ENCODE data around the gene LMCD1. TPM values are rescaled to one million over a fixed set of nuclear protein-coding genes. Genes with fewer than 3 reads are reported as not detected.

LMCD1 gene
- total RNA-seq, 2 experiments from 2014 or later: 3.1 to 4.9 TPM

GRCh38 chr3:8466526-8466925, 35.1 kb upstream of the LMCD1 start:
- CTCF ChIA-PET: no interaction called here

DNA sequence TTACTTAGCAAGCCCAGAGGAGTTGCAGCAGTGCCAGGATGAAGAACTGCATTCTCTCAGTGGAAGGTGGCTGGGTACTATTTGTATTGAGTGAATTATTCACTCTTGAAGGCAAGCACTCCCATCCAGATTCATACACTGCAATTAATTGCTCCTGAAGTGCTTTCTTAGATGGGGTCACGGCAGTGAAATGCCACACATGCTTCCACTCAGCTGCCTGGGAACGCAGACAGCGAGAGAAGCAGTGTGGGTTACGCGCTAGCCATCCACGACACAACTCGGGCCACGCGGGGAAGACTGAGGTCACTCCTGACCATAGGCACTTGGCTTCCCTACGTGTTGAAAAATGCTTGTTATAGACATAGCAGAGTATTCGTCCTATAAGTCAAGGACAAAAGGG, 30.8 kb upstream of the LMCD1 start:
- peaks cover 5% of the 10 kb centered on the region for H3K27me3 Mint-ChIP-seq
- H3K4me3 Mint-ChIP-seq: no peak overlapping the region
- ChIA-PET POLR2A (no interaction called here), CTCF (no interaction called here)
- no peak overlapping the region for H3K27ac Mint-ChIP-seq
- no peaks in the 10 kb centered on the region for H3K4me1 Mint-ChIP-seq
- H3K9me3 Mint-ChIP-seq (ENCODE audit: low read depth): no peaks in the 10 kb centered on the region
- DNase-seq (no peak), ATAC-seq (no peak)
- intact Hi-C loops (cut with DNase I, micrococcal nuclease): no loop called here
- no peaks in the 10 kb centered on the region for H3K36me3 Mint-ChIP-seq (ENCODE audit: low read depth)

More at GRCh38 chr3:8466526-8466925, 35.1 kb upstream of the LMCD1 start:
- H3K9me3 Mint-ChIP-seq (ENCODE audit: low read depth): peaks cover 2% of the 10 kb centered on the region
- ATAC-seq (no peak), DNase-seq (no peak)
- no peaks in the 10 kb centered on the region for H3K4me1 Mint-ChIP-seq
- H3K27ac Mint-ChIP-seq: no peak overlapping the region
- POLR2A ChIA-PET: no interaction called here
- H3K36me3 Mint-ChIP-seq (ENCODE audit: low read depth): no peaks in the 10 kb centered on the region
- intact Hi-C loops (cut with DNase I, micrococcal nuclease): no loop called here
- H3K4me3 Mint-ChIP-seq: no peak overlapping the region
- H3K27me3 Mint-ChIP-seq: peaks cover 12% of the 10 kb centered on the region

DNA sequence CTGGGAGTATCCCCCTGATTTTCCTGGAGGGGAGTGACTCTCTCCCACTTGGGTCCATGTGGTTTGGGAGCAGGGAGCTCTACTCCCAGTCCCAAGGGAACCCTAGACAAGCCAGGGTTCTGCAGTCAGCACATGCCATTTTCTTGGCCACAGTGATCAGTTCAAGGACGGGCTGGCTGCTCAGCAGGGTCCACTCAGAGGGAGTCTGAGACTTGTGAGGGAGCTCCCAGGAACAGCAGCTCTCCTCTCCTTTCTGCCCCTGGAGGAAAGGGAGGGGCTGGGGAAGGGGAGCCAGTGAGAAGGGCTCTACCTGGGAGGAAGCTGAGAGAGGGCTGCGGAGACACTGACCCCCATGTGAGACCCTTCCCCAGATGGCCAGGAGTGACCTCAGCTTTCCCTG, 29.1 kb upstream of the LMCD1 start:
- ATAC-seq (no peak), DNase-seq (no peak)
- Mint-ChIP-seq H3K9me3 (ENCODE audit: low read depth) (no peaks in the 10 kb centered on the region), H3K4me3 (no peak overlapping the region), H3K36me3 (ENCODE audit: low read depth) (no peaks in the 10 kb centered on the region), H3K4me1 (no peaks in the 10 kb centered on the region), H3K27me3 (peaks cover 2% of the 10 kb centered on the region), H3K27ac (no peak overlapping the region)
- POLR2A ChIA-PET: no interaction called here
- intact Hi-C loops (cut with DNase I, micrococcal nuclease): no loop called here
- CTCF ChIA-PET: no interaction called here

DNA sequence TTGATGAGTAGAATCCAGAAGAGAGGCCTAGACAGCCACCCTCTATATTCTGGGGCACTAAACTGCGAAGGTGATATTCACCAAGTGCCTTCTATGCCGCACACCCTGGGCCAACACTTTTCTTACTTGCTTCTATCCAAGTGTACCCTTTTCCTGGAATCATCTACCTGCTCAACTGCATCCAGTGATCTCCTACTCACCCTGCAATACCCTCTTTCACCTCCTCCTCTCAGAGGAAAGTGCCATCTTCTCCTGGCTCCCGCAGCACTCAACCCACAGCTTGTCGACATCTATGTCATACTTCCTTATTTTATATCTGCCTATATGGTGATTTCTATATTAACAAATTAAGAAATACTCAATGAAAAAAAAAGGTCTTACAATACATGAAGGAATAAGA, 28.6 kb upstream of the LMCD1 start:
- H3K27me3 Mint-ChIP-seq: peaks cover 2% of the 10 kb centered on the region
- no peaks in the 10 kb centered on the region for H3K4me1 Mint-ChIP-seq
- POLR2A ChIA-PET: no interaction called here
- H3K4me3 Mint-ChIP-seq: no peak overlapping the region
- H3K27ac Mint-ChIP-seq: no peak overlapping the region
- DNase-seq (no peak), ATAC-seq (no peak)
- CTCF ChIA-PET: no interaction called here
- intact Hi-C loops (cut with DNase I, micrococcal nuclease): no loop called here
- no peaks in the 10 kb centered on the region for H3K9me3 Mint-ChIP-seq (ENCODE audit: low read depth)
- no peaks in the 10 kb centered on the region for H3K36me3 Mint-ChIP-seq (ENCODE audit: low read depth)

- CTCF ChIA-PET: no interaction called here
- Mint-ChIP-seq H3K9me3 (ENCODE audit: low read depth) (no peaks in the 10 kb centered on the region), H3K27ac (no peak overlapping the region), H3K27me3 (peaks cover 2% of the 10 kb centered on the region), H3K4me3 (no peak overlapping the region), H3K36me3 (ENCODE audit: low read depth) (no peaks in the 10 kb centered on the region), H3K4me1 (no peaks in the 10 kb centered on the region)
- ATAC-seq (no peak), DNase-seq (no peak)
- intact Hi-C loops (cut with DNase I, micrococcal nuclease): no loop called here
- POLR2A ChIA-PET: no interaction called here
Measured at GRCh38 chr3:8473990-8474389, 27.6 kb upstream of the LMCD1 start.

GRCh38 chr3:8474991-8475390, 26.6 kb upstream of the LMCD1 start:
- Mint-ChIP-seq H3K36me3 (ENCODE audit: low read depth) (no peaks in the 10 kb centered on the region), H3K4me1 (no peaks in the 10 kb centered on the region), H3K9me3 (ENCODE audit: low read depth) (no peaks in the 10 kb centered on the region), H3K27ac (no peak overlapping the region), H3K4me3 (no peak overlapping the region), H3K27me3 (no peaks in the 10 kb centered on the region)
- DNase-seq (no peak), ATAC-seq (no peak)
- ChIA-PET CTCF (interaction anchor here (0.6 kb wide), 2 partner anchors 604 to 956 kb away, joined by 3 read pairs; no protein-coding TSS in a partner anchor), POLR2A (no interaction called here)
- intact Hi-C loops (cut with DNase I, micrococcal nuclease): no loop called here

DNA sequence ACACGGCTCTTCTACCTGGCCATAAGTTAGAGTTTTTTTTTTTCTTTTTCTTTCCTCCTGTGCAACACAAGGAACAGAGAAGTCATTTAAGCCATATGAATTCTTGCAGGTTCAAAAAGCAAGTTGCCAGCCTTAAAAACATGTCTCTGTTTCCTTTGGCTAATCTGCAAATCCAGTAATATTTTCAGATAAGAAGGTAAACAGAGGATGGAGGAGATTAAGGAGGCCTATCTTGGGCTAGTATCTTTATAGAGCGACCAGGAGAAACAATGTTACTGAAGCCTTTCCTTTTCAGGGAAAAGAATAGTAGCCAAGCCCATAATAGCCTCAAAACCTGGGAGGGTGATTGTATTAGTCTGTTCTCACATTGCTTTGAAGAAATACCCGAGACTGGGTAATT, 20.9 kb upstream of the LMCD1 start:
- no peak overlapping the region for H3K27ac Mint-ChIP-seq
- intact Hi-C loops (cut with DNase I, micrococcal nuclease): no loop called here
- H3K36me3 Mint-ChIP-seq (ENCODE audit: low read depth): no peaks in the 10 kb centered on the region
- H3K4me1 Mint-ChIP-seq: no peaks in the 10 kb centered on the region
- POLR2A ChIA-PET: no interaction called here
- no peaks in the 10 kb centered on the region for H3K9me3 Mint-ChIP-seq (ENCODE audit: low read depth)
- DNase-seq (no peak), ATAC-seq (no peak)
- no peaks in the 10 kb centered on the region for H3K27me3 Mint-ChIP-seq
- no peak overlapping the region for H3K4me3 Mint-ChIP-seq
- CTCF ChIA-PET: interaction anchor here (0.8 kb wide), 1 partner anchor 12 kb away, joined by 4 read pairs; no protein-coding TSS in a partner anchor

DNA sequence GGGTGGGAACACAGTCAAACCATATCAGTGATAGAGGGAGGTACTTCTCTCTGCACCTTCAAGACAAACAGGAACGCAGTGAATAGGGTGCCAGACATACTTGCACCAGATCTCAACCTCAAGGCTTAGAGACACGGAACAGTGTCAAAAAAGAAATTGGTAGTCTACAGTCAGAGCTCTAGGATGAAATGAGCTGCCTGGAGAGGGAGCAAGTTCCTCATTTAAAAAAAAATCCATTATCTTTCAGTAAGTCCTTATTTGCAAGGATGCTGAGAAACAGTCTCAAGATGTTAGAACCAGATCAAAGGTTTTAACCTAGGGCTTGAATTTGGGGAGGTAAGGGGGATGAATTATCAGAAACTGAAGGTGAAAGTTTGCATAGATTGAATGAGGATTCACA, 20.2 kb upstream of the LMCD1 start:
- H3K9me3 Mint-ChIP-seq (ENCODE audit: low read depth): no peaks in the 10 kb centered on the region
- H3K27me3 Mint-ChIP-seq: no peaks in the 10 kb centered on the region
- intact Hi-C loops (cut with DNase I, micrococcal nuclease): no loop called here
- DNase-seq (no peak), ATAC-seq (no peak)
- ChIA-PET POLR2A (no interaction called here), CTCF (no interaction called here)
- H3K4me1 Mint-ChIP-seq: no peaks in the 10 kb centered on the region
- no peak overlapping the region for H3K4me3 Mint-ChIP-seq
- H3K27ac Mint-ChIP-seq: no peak overlapping the region
- no peaks in the 10 kb centered on the region for H3K36me3 Mint-ChIP-seq (ENCODE audit: low read depth)

- Mint-ChIP-seq H3K27ac (no peak overlapping the region), H3K9me3 (ENCODE audit: low read depth) (no peaks in the 10 kb centered on the region), H3K27me3 (no peaks in the 10 kb centered on the region), H3K36me3 (ENCODE audit: low read depth) (no peaks in the 10 kb centered on the region), H3K4me1 (no peaks in the 10 kb centered on the region), H3K4me3 (no peak overlapping the region)
- ChIA-PET CTCF (interaction anchor here (0.6 kb wide), 1 partner anchor 139 kb away, joined by 3 read pairs; no protein-coding TSS in a partner anchor), POLR2A (no interaction called here)
- DNase-seq (no peak), ATAC-seq (no peak)
- intact Hi-C loops (cut with DNase I, micrococcal nuclease): no loop called here
Measured at GRCh38 chr3:8482263-8482662, 19.4 kb upstream of the LMCD1 start.

- DNase-seq: no peak
- ChIA-PET POLR2A (no interaction called here), CTCF (interaction anchor here (0.6 kb wide), 1 partner anchor 138 kb away, joined by 3 read pairs; no protein-coding TSS in a partner anchor)
- Mint-ChIP-seq H3K4me1 (no peaks in the 10 kb centered on the region), H3K9me3 (ENCODE audit: low read depth) (no peaks in the 10 kb centered on the region), H3K36me3 (ENCODE audit: low read depth) (no peaks in the 10 kb centered on the region), H3K27me3 (no peaks in the 10 kb centered on the region), H3K4me3 (no peak overlapping the region), H3K27ac (no peak overlapping the region)
- intact Hi-C loops (cut with DNase I, micrococcal nuclease): no loop called here
- no peak for ATAC-seq
Measured at GRCh38 chr3:8482960-8483665, 18.5 kb upstream of the LMCD1 start.

DNA sequence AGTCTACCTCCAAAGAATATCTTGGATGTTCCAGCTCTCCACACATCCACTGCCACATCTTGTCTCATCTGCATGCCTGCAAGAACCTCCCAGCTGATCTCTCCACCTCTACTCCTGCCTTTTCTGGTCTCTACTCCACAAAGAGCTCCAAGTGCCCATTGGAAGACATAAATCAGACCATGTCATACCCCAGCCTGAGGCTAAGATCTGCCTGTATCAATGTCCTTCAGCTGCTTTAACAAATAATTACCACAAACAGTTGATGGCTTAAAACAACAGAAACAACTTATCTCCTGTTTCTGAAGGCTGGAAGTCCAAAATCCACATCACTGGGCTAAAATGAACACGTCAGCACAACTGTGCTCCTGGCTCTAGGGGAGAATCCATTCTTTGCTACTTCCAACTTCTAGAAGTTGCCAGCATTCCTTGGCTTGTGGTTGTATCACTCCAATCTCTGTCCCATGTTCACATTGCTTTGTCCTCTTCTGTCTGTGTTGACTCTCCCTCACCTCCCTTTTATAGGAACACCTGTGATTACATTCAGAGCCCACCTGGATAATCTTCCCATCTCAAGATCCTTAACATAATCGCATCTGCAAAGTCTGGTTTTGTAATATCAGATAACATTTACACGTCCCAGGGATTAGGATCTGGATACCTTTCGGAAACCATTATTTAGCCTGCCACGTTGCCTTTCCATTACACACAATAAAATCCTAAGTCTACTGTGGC, 17.0 kb upstream of the LMCD1 start:
- intact Hi-C loops (cut with DNase I, micrococcal nuclease): no loop called here
- no peak for ATAC-seq
- no peak for DNase-seq
- H3K4me1 Mint-ChIP-seq: no peaks in the 10 kb centered on the region
- no peaks in the 10 kb centered on the region for H3K27me3 Mint-ChIP-seq
- ChIA-PET POLR2A (no interaction called here), CTCF (interaction anchor here (0.7 to 0.8 kb wide), 2 partner anchors 25 to 27 kb away, joined by 3 read pairs; no protein-coding TSS in a partner anchor)
- no peaks in the 10 kb centered on the region for H3K9me3 Mint-ChIP-seq (ENCODE audit: low read depth)
- H3K36me3 Mint-ChIP-seq (ENCODE audit: low read depth): no peaks in the 10 kb centered on the region
- H3K4me3 Mint-ChIP-seq: no peak overlapping the region
- no peak overlapping the region for H3K27ac Mint-ChIP-seq

DNA sequence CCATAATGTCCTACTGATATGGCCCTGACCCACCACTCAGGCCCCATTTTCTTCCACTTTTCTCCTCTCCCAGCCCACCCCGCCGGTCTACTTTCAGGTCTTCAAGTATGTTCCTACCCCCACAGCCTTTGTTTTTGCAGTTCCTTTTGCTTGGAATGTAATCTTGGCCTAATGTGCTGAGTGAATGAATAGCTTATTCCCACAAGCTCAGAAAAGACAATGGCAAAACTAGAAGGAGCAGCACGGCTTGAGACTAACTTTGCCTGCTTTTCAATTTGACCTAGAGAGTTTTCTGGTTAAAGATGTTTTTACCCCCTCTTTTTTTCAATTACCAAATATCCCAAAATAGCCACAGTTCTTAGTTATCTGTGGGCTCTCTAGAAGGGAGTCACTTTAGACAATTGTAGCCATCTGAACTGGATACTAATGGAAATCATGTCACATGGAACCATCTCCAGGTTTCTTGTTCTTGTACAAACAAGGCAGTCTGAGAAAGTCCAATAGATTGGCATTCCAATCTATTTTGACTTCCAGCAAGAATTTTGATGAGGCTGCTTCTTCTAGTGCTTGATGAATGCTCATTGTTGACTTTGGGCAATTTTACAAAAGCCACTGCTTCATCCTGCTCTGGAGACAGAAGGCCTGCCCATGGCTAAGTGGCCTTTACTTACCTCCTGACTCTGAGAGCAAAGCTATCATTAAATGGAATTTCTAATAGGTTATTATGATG, 16.3 kb upstream of the LMCD1 start:
- H3K4me3 Mint-ChIP-seq: no peak overlapping the region
- no peaks in the 10 kb centered on the region for H3K36me3 Mint-ChIP-seq (ENCODE audit: low read depth)
- H3K27me3 Mint-ChIP-seq: no peaks in the 10 kb centered on the region
- H3K4me1 Mint-ChIP-seq: no peaks in the 10 kb centered on the region
- H3K27ac Mint-ChIP-seq: no peak overlapping the region
- DNase-seq (no peak), ATAC-seq (no peak)
- intact Hi-C loops (cut with DNase I, micrococcal nuclease): no loop called here
- POLR2A ChIA-PET: no interaction called here
- H3K9me3 Mint-ChIP-seq (ENCODE audit: low read depth): no peaks in the 10 kb centered on the region
- CTCF ChIA-PET: interaction anchor here (0.7 kb wide), 1 partner anchor 76 kb away, joined by 4 read pairs; no protein-coding TSS in a partner anchor
